AG08396 (cell line): Measurements from ENCODE around the gene GDI2.
A peak's percentile ranks its signal among the peaks of the same experiment; 100 is the strongest.
"Not testable (repeated sequence)": the region's sequence is repeated elsewhere in the genome, so short reads cannot be mapped to it uniquely, and the experiment has no call there.

Source experiments
- DNase-seq: peaks from one replicate; pipeline ENCODE4 v3.0.0; 2012; ENCODE audit warnings: low spot score, mixed read lengths

GDI2 gene

GRCh38 chr10:5813341-5814109 is at the start of gene GDI2:
Gene GDI2, minus strand, starts transcription at chr10:5813434. Its CDS starts 176 bp downstream, at chr10:5813258.
- peak; percentile 100 for DNase-seq

DNA sequence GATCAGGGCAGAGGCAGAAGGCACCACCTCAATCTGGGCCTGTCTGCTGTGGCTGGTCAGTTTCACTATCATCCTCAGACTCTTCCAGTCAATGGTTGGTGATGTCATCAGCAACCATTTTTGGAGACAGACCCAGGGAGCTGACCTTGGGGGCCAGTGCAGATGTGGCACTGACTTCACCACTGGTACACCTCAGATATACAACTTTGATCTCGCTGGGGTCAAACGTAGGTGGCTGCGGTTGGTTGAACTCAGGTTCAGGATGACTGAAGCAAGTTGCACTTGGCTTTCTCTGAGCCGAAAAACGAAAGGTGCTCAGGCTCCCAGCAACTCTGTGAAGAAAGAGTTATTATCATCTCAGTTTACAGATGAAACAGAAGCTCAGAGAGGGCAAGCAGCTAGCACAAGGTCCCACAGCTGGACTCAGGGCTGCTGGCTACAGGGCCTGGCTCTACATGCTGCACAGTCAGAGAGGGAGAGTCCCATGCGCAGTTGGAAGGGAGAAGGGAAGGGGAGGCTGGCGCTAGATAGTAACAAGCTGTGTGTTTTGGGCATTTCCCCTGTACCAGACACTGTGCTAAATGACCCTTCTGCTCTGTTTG is 49.2 kb upstream of the GDI2 start:
- no peak for DNase-seq

- DNase-seq: no peak
Measured at GRCh38 chr10:5860066-5860465, 46.8 kb upstream of the GDI2 start.

DNA sequence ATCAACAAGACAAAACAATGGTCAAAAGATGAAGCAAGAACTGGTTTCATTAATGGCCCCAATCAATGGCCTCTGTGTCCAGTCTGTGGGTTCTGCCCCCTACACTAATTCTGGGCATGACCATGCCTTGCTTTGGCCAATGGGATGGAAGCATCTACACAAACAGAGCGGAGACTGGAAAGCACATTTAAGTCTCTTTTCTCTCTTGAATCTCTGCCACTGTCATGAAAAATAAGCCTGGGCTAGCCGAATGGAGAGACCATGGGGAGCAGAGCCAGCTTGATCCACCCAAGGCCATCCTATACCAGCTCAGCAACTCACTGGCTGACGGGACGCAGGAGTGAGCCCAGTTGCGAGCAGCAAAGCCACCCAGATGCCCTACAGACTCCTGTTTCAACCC is 45.6 kb upstream of the GDI2 start:
- DNase-seq: no peak

- no peak for DNase-seq
Measured at GRCh38 chr10:5856701-5857004, 43.4 kb upstream of the GDI2 start.

DNA sequence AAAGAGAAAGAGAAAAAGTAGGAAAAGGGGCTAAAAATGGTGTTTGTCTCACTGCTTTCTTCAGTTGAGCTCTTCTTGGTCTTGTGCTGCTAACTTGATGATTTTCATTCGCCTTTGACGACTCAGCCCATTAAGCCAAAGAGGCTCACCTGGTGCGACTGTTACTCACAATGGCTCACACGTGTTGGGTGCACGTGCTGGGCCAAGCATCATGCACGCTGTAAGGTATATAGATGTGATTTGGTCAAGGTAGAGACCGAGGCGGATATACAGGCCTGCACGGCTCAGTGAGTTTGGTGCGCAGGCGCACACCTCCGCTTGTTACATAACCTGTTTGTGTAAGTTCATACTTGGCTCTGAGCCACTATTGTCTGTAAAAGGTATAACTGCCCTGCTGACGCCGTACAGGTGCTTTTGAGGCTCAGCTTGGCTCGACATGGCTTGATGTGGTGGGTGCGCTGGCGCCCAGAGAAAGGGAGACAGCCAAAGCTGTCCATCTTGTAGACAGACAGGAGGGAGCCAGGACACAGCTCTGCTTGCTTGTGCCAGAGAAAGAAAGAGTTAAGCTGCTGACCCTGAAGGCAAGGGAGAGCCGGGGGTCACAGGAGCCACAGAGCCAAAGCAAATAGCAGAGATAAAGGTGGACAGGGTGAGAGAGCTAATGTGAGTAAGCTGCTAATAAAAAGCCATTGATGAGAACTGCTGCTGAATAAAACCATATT is 42.9 kb upstream of the GDI2 start:
- no peak for DNase-seq

GRCh38 chr10:5854131-5854475 is 40.9 kb upstream of the GDI2 start:
- DNase-seq: no peak

DNA sequence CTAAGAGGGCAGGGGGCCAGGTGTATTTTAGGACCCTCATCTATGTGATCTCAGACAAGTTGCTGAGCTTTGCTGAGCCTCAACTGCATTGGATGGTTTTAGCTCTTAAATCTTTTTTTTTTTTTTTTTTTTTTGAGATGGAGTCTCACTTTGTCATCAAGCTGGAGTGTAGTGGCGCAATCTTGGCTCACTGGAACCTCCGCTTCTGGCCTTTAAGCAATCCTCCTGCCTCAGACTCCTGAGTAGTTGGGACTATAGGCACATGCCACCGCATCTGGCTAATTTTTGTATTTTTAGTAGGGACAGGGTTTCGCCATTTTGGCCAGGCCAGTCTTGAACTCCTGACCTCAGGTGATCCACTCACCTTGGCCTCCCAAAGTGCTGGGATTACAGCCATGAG is 33.4 kb upstream of the GDI2 start:
- DNase-seq: not testable (repeated sequence)

- DNase-seq: no peak
Measured at GRCh38 chr10:5844345-5845055, 31.3 kb upstream of the GDI2 start.

GRCh38 chr10:5843686-5844344 is 30.6 kb upstream of the GDI2 start:
- DNase-seq: no peak

GRCh38 chr10:5841965-5842364 is 28.7 kb upstream of the GDI2 start:
- no peak for DNase-seq

- no peak for DNase-seq
Measured at GRCh38 chr10:5840314-5841307, 27.4 kb upstream of the GDI2 start.

DNA sequence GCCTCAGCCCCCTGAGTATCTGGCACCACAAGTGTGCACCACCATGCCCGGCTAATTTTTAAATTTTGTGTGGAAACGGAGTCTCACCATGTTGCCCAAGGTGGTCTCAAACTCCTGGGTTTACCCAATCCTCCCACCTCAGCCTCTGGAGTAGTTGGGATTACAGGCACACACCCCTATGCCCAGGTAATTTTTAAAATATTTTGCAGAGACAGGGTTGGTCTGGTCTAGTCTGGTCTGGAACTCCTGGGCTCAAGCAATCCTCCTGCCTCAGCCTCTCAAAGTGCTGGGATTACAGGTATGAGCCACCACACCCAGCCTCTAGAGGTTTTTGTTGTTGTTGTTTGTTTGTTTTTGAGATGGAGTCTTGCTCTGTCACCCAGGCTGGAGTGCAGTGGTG is 22.9 kb upstream of the GDI2 start:
- DNase-seq: not testable (repeated sequence)

- no peak for DNase-seq
Measured at GRCh38 chr10:5835446-5836095, 22.3 kb upstream of the GDI2 start.

DNA sequence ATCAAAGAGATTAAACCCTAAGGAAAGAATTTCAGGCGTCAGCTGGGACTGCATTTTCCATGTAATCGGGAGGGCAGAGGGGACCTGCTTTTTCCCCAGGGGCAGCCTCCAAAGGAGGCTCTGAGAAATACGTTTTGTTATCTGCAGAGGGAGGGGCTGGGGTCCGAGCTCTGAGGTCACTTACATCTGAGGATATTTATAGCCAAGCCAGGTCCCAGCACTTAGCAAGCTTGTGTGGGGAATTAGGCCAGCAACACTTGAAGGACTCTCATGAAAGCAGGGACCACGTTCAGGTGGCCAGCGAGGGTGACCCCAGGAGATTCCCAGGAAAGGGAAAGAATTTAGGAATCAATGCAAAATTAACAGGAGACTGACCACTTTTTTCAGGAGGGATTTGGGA is 20.6 kb upstream of the GDI2 start:
- DNase-seq: no peak

DNA sequence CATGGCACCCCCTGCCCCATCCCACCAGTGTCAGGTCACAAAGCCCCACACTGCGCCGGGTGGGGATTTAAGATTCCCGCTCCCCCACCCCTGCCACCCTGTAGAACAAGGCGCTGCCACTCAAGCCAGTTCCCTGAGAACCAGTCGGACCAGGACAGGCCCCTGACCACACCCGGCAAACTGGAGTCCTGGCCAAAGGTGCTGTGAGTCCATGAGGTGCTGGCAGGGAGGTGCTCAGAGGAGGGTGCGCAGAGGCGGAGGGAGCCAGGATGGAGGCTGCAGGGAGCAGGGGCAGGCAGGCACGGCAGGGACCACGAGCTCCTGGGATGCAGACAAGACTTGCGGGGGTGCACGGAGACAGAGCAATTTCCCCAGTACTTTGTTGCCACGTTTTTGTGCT is 19.7 kb upstream of the GDI2 start:
- DNase-seq: no peak

GRCh38 chr10:5831446-5831782 is 18.2 kb upstream of the GDI2 start:
- no peak for DNase-seq

DNA sequence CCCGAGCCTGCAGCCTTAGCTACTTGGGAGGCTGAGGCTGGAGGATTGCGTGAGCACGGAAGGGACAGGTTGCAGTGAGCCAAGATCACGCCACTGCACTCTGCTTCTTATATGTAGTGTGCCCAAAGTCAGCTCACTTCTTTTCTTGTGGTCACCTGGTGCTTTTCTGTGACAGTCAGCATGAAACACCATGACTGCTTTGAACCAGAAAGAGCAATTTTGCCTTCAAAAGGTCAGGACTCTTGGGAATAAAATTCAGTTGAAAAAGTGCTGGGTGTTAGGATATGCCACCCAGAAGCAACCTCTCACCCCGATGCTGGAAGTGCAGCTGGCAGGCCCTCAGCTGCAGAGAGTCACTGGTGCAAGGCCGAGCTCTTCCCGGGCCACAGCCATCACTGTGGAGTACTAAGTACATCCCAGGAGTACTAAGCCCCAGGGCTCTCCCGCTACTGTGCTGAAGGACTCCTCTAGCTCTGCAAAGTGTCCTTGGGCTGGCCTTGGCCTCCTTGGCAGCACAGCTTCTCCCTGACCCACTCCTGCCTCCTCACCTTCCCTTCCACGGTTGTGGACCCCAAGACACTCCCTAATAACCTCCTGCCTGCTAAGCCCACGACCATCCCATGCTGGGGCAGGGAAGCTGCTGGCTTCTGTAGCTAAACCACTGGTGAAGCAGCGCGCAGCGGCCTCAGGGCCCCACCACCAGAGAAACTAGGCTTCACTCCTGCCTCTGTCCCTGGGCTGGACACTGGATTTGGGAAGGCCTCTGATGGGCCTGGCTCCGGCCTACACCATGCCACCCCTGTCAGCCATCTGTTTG is 17.6 kb upstream of the GDI2 start:
- no peak for DNase-seq

GRCh38 chr10:5829267-5829666 is 16.0 kb upstream of the GDI2 start:
- no peak for DNase-seq

- DNase-seq: no peak
Measured at GRCh38 chr10:5828725-5829124, 15.5 kb upstream of the GDI2 start.
